HCT116 (cell line): ENCODE results near the gene PIKFYVE. TPM values are rescaled to one million over a fixed set of nuclear protein-coding genes. Genes with fewer than 3 reads are reported as not detected.

Source experiments
- ATAC-seq: fragments of 200-7000 bp; cut with Tn5 transposase; 2 replicates; pipeline ENCODE4 v1.9.1; 2020; ENCODE audit warnings: mild to moderate bottlenecking, moderate library complexity
- BruUV-seq: library from RNA; stranded (reverse); fragments of 400-500 nt; replicated peaks from 2 replicates; lab custom pipeline; 2021; lab: Mats Ljungman, UMichigan
- CTCF ChIA-PET: fragments of 300-600 bp; sonication (Branson Sonifier 250); formaldehyde crosslinking; loops from one replicate; lab custom pipeline; 2021; ENCODE audit warnings: antibody characterized with exemption; lab: Charles Lee
- POLR2A ChIA-PET: fragments of 300-600, 350-600 bp; sonication (Branson Sonifier 250); formaldehyde crosslinking; loops from one replicate; lab custom pipeline; 2021; ENCODE audit warnings: antibody characterized with exemption; lab: Charles Lee
- RAD21 ChIA-PET, 2 experiments: fragments of 300-600 bp; sonication (Branson Sonifier 250); formaldehyde crosslinking; loops; one replicate each; lab custom pipeline; 2023; ENCODE audit warnings: low total read pairs in 2 of 2; ENCODE audit not compliant: uncharacterized antibody in 2 of 2, unreplicated experiment in 2 of 2, low non-redundant PET in 1 of 2; lab: Charles Lee
- DNase-seq: peaks from one replicate; pipeline ENCODE4 v3.0.0-alpha.2; 2010; ENCODE audit warnings: low read depth, low spot score
- H2AFZ ChIP-seq: fragments of 200-600 bp; shearing (Covaris generic), sonication (generic); 2 replicates; pipeline ENCODE4 v1.6.1; 2017; ENCODE audit warnings: low read depth, mixed run types, mixed read lengths, antibody characterized with exemption, low read length; ENCODE audit not compliant: poor library complexity, severe bottlenecking
- H3K27ac ChIP-seq: 2 replicates; pipeline ENCODE4 v1.5.1; 2012; ENCODE audit warnings: low read depth, low read length
- H3K27me3 ChIP-seq: fragments of 200-600 bp; sonication (generic); 2 replicates; pipeline ENCODE4 v1.6.1; 2016; ENCODE audit warnings: mixed run types, low read length, mixed read lengths; ENCODE audit not compliant: insufficient read depth
- H3K36me3 ChIP-seq, 2 experiments: fragments of 200-500 bp in 1 of 2; fragments of 200-600 bp in 1 of 2; sonication (Bioruptor generic) in 1 of 2; sonication (generic) in 1 of 2; 2 replicates each; pipeline versions ENCODE4 v1.5.1 to v1.6.1; 2014 to 2016; ENCODE audit warnings: low read length in 2 of 2, inconsistent platforms in 1 of 2, mixed read lengths in 1 of 2, mixed run types in 1 of 2; ENCODE audit not compliant: insufficient read depth in 2 of 2, control insufficient read depth in 1 of 2
- H3K4me1 ChIP-seq, 2 experiments: fragments of 200-600 bp in 1 of 2; sonication (generic) in 1 of 2; 2 replicates each; pipeline versions ENCODE4 v1.5.1 to v1.6.1; 2012 to 2017; ENCODE audit warnings: low read length in 2 of 2, inconsistent platforms in 1 of 2, mild to moderate bottlenecking in 1 of 2, mixed read lengths in 1 of 2, mixed run types in 1 of 2, moderate library complexity in 1 of 2; ENCODE audit not compliant: insufficient read depth in 2 of 2, control insufficient read depth in 1 of 2
- H3K4me2 ChIP-seq: fragments of 200-600 bp; sonication (generic); 2 replicates; pipeline ENCODE4 v1.6.1; 2017; ENCODE audit warnings: mixed run types, low read length, mixed read lengths
- H3K4me3 ChIP-seq, 2 experiments: fragments of 200-600 bp in 1 of 2; sonication (generic) in 1 of 2; replicated peaks in 1 of 2; 2 replicates each; pipeline ENCODE4 v1.5.1; 2011 to 2016; ENCODE audit warnings: low read length in 2 of 2, control low read depth in 1 of 2, low read depth in 1 of 2, mild to moderate bottlenecking in 1 of 2, mixed read lengths in 1 of 2, mixed run types in 1 of 2
- H3K79me2 ChIP-seq: fragments of 200-600 bp; sonication (generic); 2 replicates; pipeline ENCODE4 v1.6.1; 2017; ENCODE audit warnings: mild to moderate bottlenecking, mixed run types, low read length, moderate library complexity, mixed read lengths; ENCODE audit not compliant: insufficient read depth
- H3K9ac ChIP-seq: fragments of 200-600 bp; sonication (generic); 2 replicates; pipeline ENCODE4 v1.6.1; 2016; ENCODE audit warnings: low read length, mixed read lengths
- H3K9me2 ChIP-seq: fragments of 200-600 bp; sonication (generic), shearing (Covaris generic); 2 replicates; pipeline ENCODE4 v1.6.1; 2017; ENCODE audit warnings: mixed run types, mild to moderate bottlenecking, moderate library complexity; ENCODE audit not compliant: insufficient read depth
- H3K9me3 ChIP-seq, 2 experiments: fragments of 200-500 bp in 1 of 2; fragments of 200-600 bp in 1 of 2; sonication (Bioruptor generic) in 1 of 2; sonication (generic) in 1 of 2; 2 replicates each; pipeline ENCODE4 v1.6.1; 2014 to 2017; ENCODE audit warnings: low read length in 2 of 2, mixed read lengths in 2 of 2, inconsistent platforms in 1 of 2, low read depth in 1 of 2, mild to moderate bottlenecking in 1 of 2, mixed run types in 1 of 2, moderate library complexity in 1 of 2; ENCODE audit not compliant: control insufficient read depth in 1 of 2, insufficient read depth in 1 of 2
- H4K20me1 ChIP-seq: fragments of 200-600 bp; sonication (generic), shearing (Covaris generic); 2 replicates; pipeline ENCODE4 v1.6.1; 2017; ENCODE audit warnings: mixed run types, mild to moderate bottlenecking, moderate library complexity; ENCODE audit not compliant: insufficient read depth
- ATF3 ChIP-seq: IDR thresholded peaks from 2 replicates; pipeline ENCODE4 v1.6.1; 2012
- CEBPB ChIP-seq: IDR thresholded peaks from 2 replicates; pipeline ENCODE4 v1.6.1; 2012; ENCODE audit warnings: low read depth
- EGR1 ChIP-seq: IDR thresholded peaks from 2 replicates; pipeline ENCODE4 v1.6.1; 2012; ENCODE audit warnings: low read depth
- EZH2phosphoT487 ChIP-seq: fragments of 200-600 bp; IDR thresholded peaks from 2 replicates; pipeline ENCODE4 v1.6.1; 2018; ENCODE audit warnings: antibody characterized with exemption, borderline replicate concordance
- FOSL1 ChIP-seq: IDR thresholded peaks from 2 replicates; pipeline ENCODE4 v1.6.1; 2012; ENCODE audit warnings: low read depth
- SRF ChIP-seq: IDR thresholded peaks from 2 replicates; pipeline ENCODE4 v1.6.1; 2012; ENCODE audit warnings: low read depth
- TCF7L2 ChIP-seq: IDR thresholded peaks from 2 replicates; pipeline ENCODE4 v1.7.0; 2011; ENCODE audit warnings: borderline replicate concordance, inconsistent platforms; ENCODE audit not compliant: insufficient read depth, insufficient read length; ENCODE audit errors: extremely low read depth
- YY1 ChIP-seq: IDR thresholded peaks from 2 replicates; pipeline ENCODE4 v1.6.1; 2011; ENCODE audit warnings: low read length, low read depth, moderate library complexity, mild to moderate bottlenecking; ENCODE audit not compliant: insufficient replicate concordance; ENCODE audit errors: extremely low read depth
- ZBTB33 ChIP-seq: IDR thresholded peaks from 2 replicates; pipeline ENCODE4 v1.6.1; 2011; ENCODE audit warnings: mild to moderate bottlenecking, low read length, moderate library complexity; ENCODE audit not compliant: insufficient replicate concordance; ENCODE audit errors: extremely low read depth
- intact Hi-C: fragments of 100-400 bp; cut with micrococcal nuclease; formaldehyde crosslinking; loops from 2 replicates; pipeline ENCODE4 v1.10.0; 2022
- total RNA-seq: library from RNA; stranded (reverse); gene quantifications from one replicate; pipeline ENCODE4 v1.2.1, GENCODE V29; 2021; ENCODE audit not compliant: unreplicated experiment

Gene PIKFYVE
- total RNA-seq, 1 experiment from 2014 or later = 21.8 TPM

GRCh38 chr2:208361077-208361441 lies 95.0 kb downstream of the PIKFYVE start:
- H3K4me3 ChIP-seq = no peak overlapping the region
- no peaks in the 10 kb centered on the region for H4K20me1 ChIP-seq
- POLR2A ChIA-PET = no interaction called here
- RAD21 ChIA-PET = no interaction called here
- no peak overlapping the region for H3K4me2 ChIP-seq
- H3K27ac ChIP-seq = no peak overlapping the region
- H3K9me3 ChIP-seq = no peaks in the 10 kb centered on the region
- no peaks in the 10 kb centered on the region for H3K9me2 ChIP-seq
- H3K27me3 ChIP-seq = no peaks in the 10 kb centered on the region
- CTCF ChIA-PET = no interaction called here
- TF ChIP-seq SRF = no peak
- no peak for TF ChIP-seq ZBTB33
- TF ChIP-seq FOSL1 = no peak
- TF ChIP-seq CEBPB = no peak
- no peak for TF ChIP-seq EZH2phosphoT487
- TF ChIP-seq EGR1 = no peak
- no peak for TF ChIP-seq TCF7L2
- no peak for TF ChIP-seq ATF3
- no peak for TF ChIP-seq YY1
- no peaks in the 10 kb centered on the region for H3K79me2 ChIP-seq
- 0 out of 4 replicates have a peak, but pooled peaks cover 0 to 3% of the 10 kb centered on the region in 2 experiments for H3K4me1 ChIP-seq
- H3K9ac ChIP-seq = no peak overlapping the region
- BruUV-seq = no TSS peak
- ATAC-seq = no peak
- 0 out of 4 replicates have a peak, but pooled peaks cover 0 to 3% of the 10 kb centered on the region in 2 experiments for H3K36me3 ChIP-seq
- H2AFZ ChIP-seq = no peak overlapping the region
- no peak for DNase-seq
- intact Hi-C loops = no loop called here
